HG02588 (cell line): ENCODE results near the gene SORCS2.

ENCODE experiments used
- ATAC-seq: cut with Tn5 transposase; IDR thresholded peaks from one replicate; pipeline ENCODE4 v1.9.1; 2021; ENCODE audit warnings: mild to moderate bottlenecking, moderate library complexity; ENCODE audit not compliant: unreplicated experiment

The SORCS2 gene

GRCh38 chr4:7241597-7242125 lies 49.3 kb downstream of the SORCS2 start:
- no peak for ATAC-seq

- ATAC-seq = no peak
Observed at GRCh38 chr4:7242766-7243165, 50.4 kb downstream of the SORCS2 start.

GRCh38 chr4:7243609-7244330 lies 51.4 kb downstream of the SORCS2 start:
- ATAC-seq = no peak

- no peak for ATAC-seq
Observed at GRCh38 chr4:7244331-7244665, 52.0 kb downstream of the SORCS2 start.

- ATAC-seq = no peak
Observed at GRCh38 chr4:7244751-7245320, 52.5 kb downstream of the SORCS2 start.

- no peak for ATAC-seq
Observed at GRCh38 chr4:7247521-7247920, 55.2 kb downstream of the SORCS2 start.

- ATAC-seq = no peak
Observed at GRCh38 chr4:7247946-7248345, 55.6 kb downstream of the SORCS2 start.

- ATAC-seq = no peak
Observed at GRCh38 chr4:7248857-7249256, 56.5 kb downstream of the SORCS2 start.

- no peak for ATAC-seq
Observed at GRCh38 chr4:7251321-7251720, 59.0 kb downstream of the SORCS2 start.

GRCh38 chr4:7252051-7252450 lies 59.7 kb downstream of the SORCS2 start:
- no peak for ATAC-seq

GRCh38 chr4:7252510-7253340 lies 60.4 kb downstream of the SORCS2 start:
- ATAC-seq = no peak

GRCh38 chr4:7253341-7253700 lies 61.0 kb downstream of the SORCS2 start:
- ATAC-seq = no peak

- ATAC-seq = no peak
Observed at GRCh38 chr4:7253837-7254236, 61.5 kb downstream of the SORCS2 start.

- peak; percentile 94 for ATAC-seq
Observed at GRCh38 chr4:7254736-7255487, 62.6 kb downstream of the SORCS2 start.

GRCh38 chr4:7255488-7255881 lies 63.1 kb downstream of the SORCS2 start:
- no peak for ATAC-seq

GRCh38 chr4:7255996-7256395 lies 63.7 kb downstream of the SORCS2 start:
- no peak for ATAC-seq

GRCh38 chr4:7256984-7257810 lies 64.9 kb downstream of the SORCS2 start:
- ATAC-seq = no peak

- no peak for ATAC-seq
Observed at GRCh38 chr4:7259039-7259438, 66.7 kb downstream of the SORCS2 start.

- no peak for ATAC-seq
Observed at GRCh38 chr4:7260569-7260968, 68.2 kb downstream of the SORCS2 start.

- ATAC-seq = no peak
Observed at GRCh38 chr4:7261087-7261486, 68.7 kb downstream of the SORCS2 start.
